Measurements from ENCODE around the gene ST3GAL6. TPM values are rescaled to one million over a fixed set of nuclear protein-coding genes. Genes with fewer than 3 reads are reported as not detected.

The ST3GAL6 gene
- polyA plus RNA-seq, 1 donor from 2014 or later = 3.7 TPM

- no peaks in the 10 kb centered on the region for H3K9me3 ChIP-seq (ENCODE audit: low read length)
- no peak overlapping the region for H3K4me3 ChIP-seq (ENCODE audit: low read length)
- no peaks in the 10 kb centered on the region for H3K9me2 ChIP-seq (ENCODE audit: insufficient read depth, low read length)
- H3F3A ChIP-seq (ENCODE audit: insufficient read depth, low read length, poor library complexity, severe bottlenecking) = no peaks in the 10 kb centered on the region
- H4K20me1 ChIP-seq (ENCODE audit: insufficient read depth) = no peaks in the 10 kb centered on the region
- TF ChIP-seq TAF1 (IDR thresholded peaks at IDR 0.05; ENCODE audit: low read depth) (no peak), POLR2AphosphoS5 (IDR thresholded peaks at IDR 0.05) (no peak), REST (IDR thresholded peaks at IDR 0.05; ENCODE audit: borderline replicate concordance) (no peak), CTCF (IDR thresholded peaks at IDR 0.05; ENCODE audit: poor library complexity, severe bottlenecking) (no peak), MXI1 (conservative IDR thresholded peaks at IDR 0.05; ENCODE audit: poor library complexity, severe bottlenecking) (no peak)
- no peak overlapping the region for H2AFZ ChIP-seq (ENCODE audit: low read depth, low read length)
- H3K27me3 ChIP-seq (ENCODE audit: insufficient read depth, low read depth, low read length) = peaks cover 26% of the 10 kb centered on the region
- no peak overlapping the region for H3K4me2 ChIP-seq (ENCODE audit: low read length)
- no peaks in the 10 kb centered on the region for H3K79me2 ChIP-seq (replicated peaks; ENCODE audit: insufficient read depth, low read length)
- no peak overlapping the region for H3K9ac ChIP-seq (ENCODE audit: low read length)
- H3K27ac ChIP-seq (ENCODE audit: low read length) = no peak overlapping the region
- no peaks in the 10 kb centered on the region for H3K36me3 ChIP-seq (ENCODE audit: insufficient read depth, low read length)
Observed at GRCh38 chr3:98735296-98735695, 27.8 kb upstream of the ST3GAL6 start.

DNA sequence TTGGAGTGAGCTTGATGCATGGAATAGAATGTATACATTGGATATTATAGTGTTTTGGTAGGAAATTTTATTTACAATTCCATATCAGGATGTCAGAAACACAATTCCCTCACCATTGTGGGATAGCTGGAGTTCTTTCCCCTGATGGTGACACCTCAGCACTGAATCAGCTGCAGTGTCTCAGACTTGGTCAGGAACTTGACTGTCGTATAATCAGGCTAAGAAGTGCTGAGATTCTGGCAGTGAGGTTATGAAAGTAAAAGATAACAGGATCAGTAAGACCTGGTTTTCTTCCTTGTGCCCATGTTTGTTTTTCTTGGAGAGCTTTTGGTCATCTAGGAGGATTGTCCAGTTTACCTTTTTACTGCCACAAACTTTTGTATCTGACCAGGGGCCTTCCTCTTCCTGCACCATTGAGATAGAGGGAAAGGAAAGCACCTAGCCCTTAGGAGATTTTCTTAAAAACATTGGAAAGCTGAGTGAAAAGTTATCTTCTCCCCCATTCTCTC, 27.3 kb upstream of the ST3GAL6 start:
- no peak overlapping the region for H3K4me2 ChIP-seq (ENCODE audit: low read length)

More for the DNA sequence above, 27.3 kb upstream of the ST3GAL6 start:
- Histone ChIP-seq H3K27me3 (ENCODE audit: insufficient read depth, low read depth, low read length) (peaks cover 24% of the 10 kb centered on the region), H3K36me3 (ENCODE audit: insufficient read depth, low read length) (no peaks in the 10 kb centered on the region), H3K27ac (ENCODE audit: low read length) (no peak overlapping the region), H3K9me3 (ENCODE audit: low read length) (no peaks in the 10 kb centered on the region), H3K9me2 (ENCODE audit: insufficient read depth, low read length) (no peaks in the 10 kb centered on the region), H2AFZ (ENCODE audit: low read depth, low read length) (no peak overlapping the region), H3K9ac (ENCODE audit: low read length) (no peak overlapping the region), H3K79me2 (replicated peaks; ENCODE audit: insufficient read depth, low read length) (no peaks in the 10 kb centered on the region), H3F3A (ENCODE audit: insufficient read depth, low read length, poor library complexity, severe bottlenecking) (no peaks in the 10 kb centered on the region), H4K20me1 (ENCODE audit: insufficient read depth) (no peaks in the 10 kb centered on the region), H3K4me3 (ENCODE audit: low read length) (no peak overlapping the region)
- TF ChIP-seq REST (IDR thresholded peaks at IDR 0.05; ENCODE audit: borderline replicate concordance) (no peak), SMC3 (conservative IDR thresholded peaks at IDR 0.05; ENCODE audit: poor library complexity) (no peak), RAD21 (conservative IDR thresholded peaks at IDR 0.05) (no peak), POLR2AphosphoS5 (IDR thresholded peaks at IDR 0.05) (no peak), EP300 (conservative IDR thresholded peaks at IDR 0.05; ENCODE audit: poor library complexity, severe bottlenecking) (no peak), CTCF (IDR thresholded peaks at IDR 0.05; ENCODE audit: poor library complexity, severe bottlenecking) (no peak), MXI1 (conservative IDR thresholded peaks at IDR 0.05; ENCODE audit: poor library complexity, severe bottlenecking) (no peak), TAF1 (IDR thresholded peaks at IDR 0.05; ENCODE audit: low read depth) (no peak), EZH2 (IDR thresholded peaks at IDR 0.05; ENCODE audit: borderline replicate concordance, insufficient read depth, low read length, poor library complexity, severe bottlenecking) (no peak)
